Measurements from ENCODE around the gene KIF4B. TPM values are rescaled to one million over a fixed set of nuclear protein-coding genes. Genes with fewer than 3 reads are reported as not detected.
"Not testable (repeated sequence)": the region's sequence is repeated elsewhere in the genome, so short reads cannot be mapped to it uniquely, and the experiment has no call there.

KIF4B gene
- polyA plus RNA-seq, 1 donor (not counting 4 experiments of a cell fraction or from before 2014, with no cell fraction given), result not detected

- H3K9me1 ChIP-seq (ENCODE audit: control insufficient read depth, extremely low read depth, insufficient read depth, low read length), result no peaks in the 10 kb centered on the region
- dilution Hi-C loops (cut with MboI; ENCODE audit: extremely low pct_ligation_motif_present, low sequenced_read_pairs), result no loop called here
- no peaks in the 10 kb centered on the region for H3K36me3 ChIP-seq (ENCODE audit: control insufficient read depth in 2 of 2, extremely low read depth in 1 of 2, insufficient read depth in 2 of 2, low read length in 2 of 2)
- no peaks in the 10 kb centered on the region for H3K4me1 ChIP-seq (ENCODE audit: control insufficient read depth, extremely low read depth, insufficient read depth, low read length)
- no peak for FAIRE-seq
- no peak overlapping the region for H2AFZ ChIP-seq (ENCODE audit: control insufficient read depth, low read length)
- no peak overlapping the region for H3K27ac ChIP-seq (ENCODE audit: control insufficient read depth, insufficient read depth, low read length)
- TF ChIP-seq CTCF (optimal IDR thresholded peaks at IDR 0.05 in 1 of 3, IDR thresholded peaks at IDR 0.05 in 1 of 3, conservative IDR thresholded peaks at IDR 0.05 in 1 of 3; ENCODE audit: extremely low read depth in 1 of 3, insufficient read depth in 2 of 3, low read length in 3 of 3) (no peak), EZH2 (IDR thresholded peaks at IDR 0.05; ENCODE audit: low read length) (no peak)
- H3K27me3 ChIP-seq (ENCODE audit: control insufficient read depth, extremely low read depth, insufficient read depth, low read length), result no peaks in the 10 kb centered on the region
- DNase-seq (ENCODE audit: low read depth, low spot score), result no peak
- no peak overlapping the region for H3K4me2 ChIP-seq (ENCODE audit: control insufficient read depth, extremely low read depth, insufficient read depth, low read depth, low read length)
- no peak overlapping the region for H3K9ac ChIP-seq (ENCODE audit: control insufficient read depth, extremely low read depth, insufficient read depth, low read length)
- no peaks in the 10 kb centered on the region for H3K9me3 ChIP-seq (ENCODE audit: control insufficient read depth, low read depth, low read length)
- no peak overlapping the region for H3K4me3 ChIP-seq (ENCODE audit: control insufficient read depth in 2 of 3, extremely low read depth in 1 of 3, insufficient read depth in 2 of 3, low read depth in 1 of 3, low read length in 3 of 3)
- no peaks in the 10 kb centered on the region for H3K79me2 ChIP-seq (ENCODE audit: control insufficient read depth, insufficient read depth, low read length)
- H4K20me1 ChIP-seq (ENCODE audit: control insufficient read depth, extremely low read depth, insufficient read depth, low read length), result no peaks in the 10 kb centered on the region
These were observed 15.7 kb downstream of the KIF4B start for GRCh38 chr5:155029240-155029639.

- H3K79me2 ChIP-seq (ENCODE audit: control insufficient read depth, insufficient read depth, low read length); H3K27ac ChIP-seq (ENCODE audit: control insufficient read depth, insufficient read depth, low read length); H3K9ac ChIP-seq (ENCODE audit: control insufficient read depth, extremely low read depth, insufficient read depth, low read length); H3K36me3 ChIP-seq (ENCODE audit: control insufficient read depth in 2 of 2, extremely low read depth in 1 of 2, insufficient read depth in 2 of 2, low read length in 2 of 2); H2AFZ ChIP-seq (ENCODE audit: control insufficient read depth, low read length); H4K20me1 ChIP-seq (ENCODE audit: control insufficient read depth, extremely low read depth, insufficient read depth, low read length); H3K4me1 ChIP-seq (ENCODE audit: control insufficient read depth, extremely low read depth, insufficient read depth, low read length); H3K9me3 ChIP-seq (ENCODE audit: control insufficient read depth, low read depth, low read length); H3K4me3 ChIP-seq (ENCODE audit: control insufficient read depth in 2 of 3, extremely low read depth in 1 of 3, insufficient read depth in 2 of 3, low read depth in 1 of 3, low read length in 3 of 3); DNase-seq (ENCODE audit: low read depth, low spot score); H3K9me1 ChIP-seq (ENCODE audit: control insufficient read depth, extremely low read depth, insufficient read depth, low read length); H3K27me3 ChIP-seq (ENCODE audit: control insufficient read depth, extremely low read depth, insufficient read depth, low read length); H3K4me2 ChIP-seq (ENCODE audit: control insufficient read depth, extremely low read depth, insufficient read depth, low read depth, low read length); FAIRE-seq; dilution Hi-C loops (cut with MboI; ENCODE audit: extremely low pct_ligation_motif_present, low sequenced_read_pairs): not testable (repeated sequence)
These were observed 20.7 kb downstream of the KIF4B start for GRCh38 chr5:155034145-155034744.

- H3K4me2 ChIP-seq (ENCODE audit: control insufficient read depth, extremely low read depth, insufficient read depth, low read depth, low read length); H3K9me1 ChIP-seq (ENCODE audit: control insufficient read depth, extremely low read depth, insufficient read depth, low read length); H3K4me1 ChIP-seq (ENCODE audit: control insufficient read depth, extremely low read depth, insufficient read depth, low read length); DNase-seq (ENCODE audit: low read depth, low spot score); H3K27ac ChIP-seq (ENCODE audit: control insufficient read depth, insufficient read depth, low read length); H3K4me3 ChIP-seq (ENCODE audit: control insufficient read depth in 2 of 3, extremely low read depth in 1 of 3, insufficient read depth in 2 of 3, low read depth in 1 of 3, low read length in 3 of 3); H3K9me3 ChIP-seq (ENCODE audit: control insufficient read depth, low read depth, low read length); H3K79me2 ChIP-seq (ENCODE audit: control insufficient read depth, insufficient read depth, low read length); H4K20me1 ChIP-seq (ENCODE audit: control insufficient read depth, extremely low read depth, insufficient read depth, low read length); FAIRE-seq; H3K36me3 ChIP-seq (ENCODE audit: control insufficient read depth in 2 of 2, extremely low read depth in 1 of 2, insufficient read depth in 2 of 2, low read length in 2 of 2); H2AFZ ChIP-seq (ENCODE audit: control insufficient read depth, low read length); H3K27me3 ChIP-seq (ENCODE audit: control insufficient read depth, extremely low read depth, insufficient read depth, low read length); dilution Hi-C loops (cut with MboI; ENCODE audit: extremely low pct_ligation_motif_present, low sequenced_read_pairs); H3K9ac ChIP-seq (ENCODE audit: control insufficient read depth, extremely low read depth, insufficient read depth, low read length): not testable (repeated sequence)
These were observed 21.5 kb downstream of the KIF4B start for GRCh38 chr5:155035087-155035486.

All from keratinocyte (primary cell).